ENCODE measurements around the gene MEF2A.
A peak's percentile ranks its signal among the peaks of the same experiment; 100 is the strongest.
"Not testable (repeated sequence)": the region's sequence is repeated elsewhere in the genome, so short reads cannot be mapped to it uniquely, and the experiment has no call there.

MEF2A gene

DNA sequence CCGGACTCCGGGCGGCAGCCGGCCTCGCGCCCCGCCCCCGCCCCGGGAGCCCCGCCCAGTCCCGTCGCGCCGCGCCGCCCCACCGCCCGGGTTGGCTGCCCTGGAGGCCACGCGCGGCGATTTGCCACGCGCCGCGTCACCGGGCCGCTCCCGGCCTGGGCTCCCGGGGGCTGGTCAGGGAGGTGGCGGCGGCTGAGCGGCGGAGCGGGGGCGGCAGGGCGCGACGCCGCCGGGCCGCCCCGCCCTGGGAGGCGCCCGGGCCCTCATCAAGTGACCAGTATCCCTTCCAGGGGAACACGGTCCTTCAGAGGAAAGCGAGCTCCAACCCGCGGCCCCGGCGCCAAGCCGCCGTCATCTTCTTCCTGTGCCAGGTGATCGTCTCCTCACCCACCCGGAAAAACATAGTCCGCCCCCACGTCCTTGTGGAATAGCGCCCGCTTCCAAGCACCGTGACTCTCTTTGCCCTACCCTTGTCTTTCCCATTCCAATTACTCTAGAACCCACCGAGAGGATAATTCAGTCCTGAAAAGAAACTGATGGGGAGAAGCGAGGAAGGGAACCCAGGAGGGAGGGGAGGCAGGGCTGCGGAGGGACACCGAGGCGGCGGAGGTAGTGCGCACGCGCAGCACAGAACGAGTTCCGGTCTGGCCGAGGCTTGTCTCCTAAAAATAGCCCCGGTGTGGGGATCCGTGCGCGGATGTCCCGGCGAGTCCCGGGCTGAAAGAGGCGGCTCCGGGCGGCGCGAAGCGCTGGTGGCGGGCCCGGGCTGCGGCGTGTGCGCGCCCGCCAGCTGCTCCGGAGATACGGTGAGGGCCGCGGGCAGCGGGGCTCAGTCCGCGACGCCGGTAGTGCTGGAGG lies at the start of gene MEF2A:
Gene MEF2A (plus strand): TSS at position 686 of the 858 bp plus-strand sequence. CDS start 67,136 bp downstream, outside the sequence.
- DNase-seq = peak; percentile 12

DNA sequence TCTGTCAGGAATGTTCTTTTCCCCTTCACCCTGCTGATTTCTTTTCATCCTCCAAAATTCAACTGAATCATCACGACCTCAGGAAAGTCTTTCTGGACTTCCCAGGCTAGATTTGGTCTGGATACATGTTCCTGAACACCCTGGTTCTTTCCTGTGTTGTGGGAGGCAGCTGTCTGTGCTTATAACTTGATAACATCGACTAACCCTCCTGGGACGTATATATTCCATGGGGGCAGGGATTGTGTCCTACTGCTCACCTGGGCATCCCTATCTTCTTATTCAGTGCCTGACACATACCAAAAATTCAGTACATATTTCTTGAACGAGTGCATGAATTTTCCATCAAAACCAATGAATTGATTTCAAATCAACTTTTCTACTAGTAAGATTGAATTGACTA lies 47.6 kb upstream of the MEF2A start:
- DNase-seq = no peak

- DNase-seq = not testable (repeated sequence)
Measured at GRCh38 chr15:99519366-99519765, 46.4 kb upstream of the MEF2A start.

DNA sequence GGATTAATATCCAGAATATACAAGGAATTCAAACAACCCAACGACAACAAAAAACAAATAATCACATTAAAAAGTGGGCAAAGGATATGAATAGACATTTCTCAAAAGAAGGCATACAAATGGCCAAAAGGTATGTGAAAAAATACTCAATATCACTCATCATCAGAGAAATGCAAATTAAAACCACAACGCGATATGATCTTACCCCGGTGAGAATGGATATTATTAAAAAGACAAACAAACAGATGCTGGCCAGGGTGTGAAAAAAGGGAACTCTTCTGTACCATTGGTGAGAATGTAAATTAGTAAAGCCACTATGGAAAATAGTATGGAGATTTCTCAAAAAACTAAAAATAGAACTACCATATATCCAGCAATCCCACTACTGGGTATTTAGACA lies 43.5 kb upstream of the MEF2A start:
- no peak for DNase-seq

- no peak for DNase-seq
Measured at GRCh38 chr15:99526176-99526575, 39.6 kb upstream of the MEF2A start.

- DNase-seq = no peak
Measured at GRCh38 chr15:99526671-99527070, 39.1 kb upstream of the MEF2A start.

DNA sequence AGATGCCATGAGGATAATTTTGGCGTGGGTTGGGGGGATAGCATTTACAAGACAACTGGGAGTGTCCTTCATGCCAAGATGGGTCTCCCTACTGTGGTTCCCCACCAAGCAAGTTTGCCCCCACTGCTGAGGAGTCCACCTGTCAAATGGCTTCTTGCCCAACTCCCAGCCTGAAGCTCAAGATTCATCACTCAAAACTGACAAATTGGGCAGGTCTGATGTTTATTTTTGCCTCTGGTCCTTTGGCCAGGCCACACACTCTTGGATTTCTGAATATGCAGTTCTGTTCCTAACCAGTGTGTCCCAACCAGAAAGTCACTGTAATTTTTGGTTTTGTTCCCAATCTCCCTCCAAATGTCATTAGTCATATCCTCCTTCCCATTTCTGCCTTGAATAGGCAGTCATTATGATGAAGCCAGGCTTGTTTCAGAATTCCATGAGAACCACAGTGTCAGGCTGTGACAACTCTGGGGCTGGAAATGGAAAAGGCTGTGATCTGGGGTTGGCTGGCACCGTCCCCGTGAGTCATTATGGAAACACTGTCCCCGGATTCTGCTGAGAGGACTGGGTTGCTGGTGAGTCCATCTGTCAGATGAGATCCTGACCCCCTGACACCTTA lies 29.3 kb upstream of the MEF2A start:
- DNase-seq = no peak

DNA sequence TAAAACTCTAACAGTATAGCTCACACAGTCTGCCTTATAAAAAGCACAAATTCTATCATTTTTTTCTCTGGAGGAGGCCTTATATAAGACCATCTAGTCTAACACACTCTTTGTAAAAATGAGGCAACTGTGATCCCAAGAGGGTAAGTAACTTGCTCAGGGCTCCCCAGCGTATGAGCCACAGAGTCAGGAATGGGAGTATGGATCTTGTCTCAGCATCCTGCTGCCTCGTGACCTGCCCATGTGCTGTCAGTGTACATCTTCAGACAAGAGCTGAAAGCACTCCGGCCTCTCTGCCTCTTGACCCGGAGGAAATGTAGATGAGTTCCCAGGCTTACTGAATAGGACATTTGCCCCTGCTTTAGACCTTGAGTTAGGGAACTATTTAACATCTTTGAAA lies 28.4 kb upstream of the MEF2A start:
- DNase-seq = no peak

- DNase-seq = no peak
Measured at GRCh38 chr15:99538261-99538660, 27.5 kb upstream of the MEF2A start.

GRCh38 chr15:99542828-99543227 lies 23.0 kb upstream of the MEF2A start:
- no peak for DNase-seq

DNA sequence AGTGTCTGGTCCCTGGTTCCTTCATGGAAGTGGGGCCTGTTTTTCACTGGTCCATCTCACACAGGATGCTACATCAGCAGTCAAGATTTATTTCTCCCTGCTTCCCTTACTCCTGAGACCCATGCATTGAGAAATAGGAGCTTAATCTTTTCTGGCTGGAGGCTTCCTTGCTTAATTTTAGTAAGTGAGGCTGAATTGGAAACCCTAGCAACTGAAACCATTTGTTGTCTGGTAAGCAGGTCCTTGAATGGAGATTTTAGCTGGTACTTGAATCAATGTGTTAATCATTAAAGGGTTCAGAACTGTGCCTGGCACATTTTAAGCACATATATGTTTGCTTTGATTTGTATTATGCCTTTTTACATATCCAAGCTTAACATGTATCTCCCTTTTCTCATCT lies 20.2 kb upstream of the MEF2A start:
- no peak for DNase-seq

DNA sequence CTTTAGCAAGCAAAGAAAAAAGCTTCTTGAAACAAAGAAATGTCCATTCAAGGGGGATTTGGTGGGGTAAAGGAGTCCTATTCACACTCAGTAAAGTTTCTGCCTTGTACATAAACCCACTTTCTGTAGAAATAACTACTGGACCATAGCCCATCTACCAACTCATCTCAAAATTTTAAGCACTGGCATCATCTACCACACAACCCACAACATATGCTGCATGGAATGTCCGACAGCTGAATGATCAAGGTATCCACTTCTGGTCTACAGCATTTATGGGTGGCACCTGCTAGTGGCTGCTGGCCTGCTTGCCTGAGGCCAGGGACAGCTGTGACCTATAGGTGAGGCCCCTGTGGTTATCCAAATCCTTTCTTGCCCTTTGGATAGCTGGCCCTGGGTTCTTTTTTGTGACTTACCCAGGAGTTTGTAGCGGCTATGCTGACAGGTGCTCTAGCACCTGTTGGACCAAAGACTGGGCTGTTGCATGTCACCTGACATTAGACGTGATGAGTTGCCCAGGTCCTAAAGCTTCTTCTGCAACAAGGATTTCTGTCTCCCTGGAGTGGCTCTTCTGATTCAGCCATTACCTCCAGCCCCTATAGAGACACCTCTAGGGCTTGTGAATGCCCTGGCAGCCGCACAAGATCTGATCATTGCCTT lies 19.2 kb upstream of the MEF2A start:
- DNase-seq = no peak

DNA sequence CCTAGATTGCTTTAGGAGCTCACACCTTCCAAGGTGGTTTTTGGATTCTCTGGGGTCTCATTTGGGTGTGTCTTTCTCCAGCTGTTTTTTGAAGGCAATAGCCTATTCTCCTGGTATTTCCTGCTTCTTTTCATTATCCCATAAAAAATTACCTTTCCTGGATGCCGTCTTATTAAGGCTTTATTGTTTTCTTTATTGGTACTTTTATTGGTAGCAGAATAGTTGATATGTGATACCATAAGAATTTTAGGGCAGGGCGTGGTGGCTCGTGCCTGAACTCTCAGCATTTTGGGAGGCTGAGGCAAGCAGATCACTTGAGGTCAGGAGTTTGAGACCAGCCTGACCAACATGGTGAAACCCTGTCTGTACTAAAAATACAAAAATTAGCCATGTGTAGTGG lies 18.3 kb upstream of the MEF2A start:
- DNase-seq = no peak

GRCh38 chr15:99550077-99550476 lies 15.7 kb upstream of the MEF2A start:
- DNase-seq = no peak

- DNase-seq = no peak
Measured at GRCh38 chr15:99552111-99552510, 13.7 kb upstream of the MEF2A start.

DNA sequence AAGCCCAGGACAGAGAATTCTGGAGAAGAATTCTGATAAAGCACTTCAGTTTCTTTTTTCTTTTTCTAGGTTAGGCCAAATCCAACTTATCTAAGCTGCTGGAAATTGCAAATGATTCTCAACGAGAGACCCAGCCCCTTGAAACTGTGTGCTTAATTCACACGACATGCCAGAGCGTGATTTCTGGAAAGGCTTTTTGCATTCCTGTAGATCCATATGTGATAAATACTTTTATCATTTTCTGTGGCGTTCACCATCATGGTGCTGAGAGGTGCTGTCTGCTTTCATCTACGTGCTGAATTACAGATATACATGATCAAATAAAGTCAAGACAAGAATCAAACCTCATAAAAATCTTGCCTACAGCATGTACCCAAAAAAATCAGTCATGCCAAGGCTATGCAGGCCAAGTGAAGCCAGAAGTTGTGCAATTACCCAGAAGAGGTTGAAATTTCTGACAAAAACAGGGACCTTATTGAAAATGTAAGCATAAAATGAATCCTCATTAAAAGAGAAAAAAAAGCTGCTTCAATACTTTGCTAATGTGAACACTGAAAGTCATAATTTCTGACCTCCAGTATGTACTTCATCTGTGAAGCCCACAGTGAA lies 10.8 kb upstream of the MEF2A start:
- no peak for DNase-seq

- no peak for DNase-seq
Measured at GRCh38 chr15:99556011-99556410, 9.8 kb upstream of the MEF2A start.

DNA sequence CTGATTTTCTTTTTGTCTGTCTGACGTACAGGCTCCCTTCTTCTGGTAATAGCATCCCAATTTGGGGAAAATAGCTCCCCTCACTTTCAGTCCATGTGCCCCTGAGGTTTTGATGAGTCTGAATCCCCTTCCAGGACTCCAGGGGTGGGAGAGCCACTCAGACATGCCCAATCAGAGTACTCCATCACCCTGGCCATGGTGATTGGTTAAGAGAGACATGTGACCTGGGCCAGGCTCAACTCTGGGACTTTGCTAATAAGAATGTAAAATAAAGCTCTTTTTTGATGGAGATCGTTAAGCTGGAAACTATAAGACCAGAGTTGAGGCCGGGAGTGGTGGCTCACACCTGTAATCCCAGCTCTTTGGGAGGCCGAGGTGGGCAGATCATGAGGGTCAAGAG lies 9.2 kb upstream of the MEF2A start:
- DNase-seq = no peak

DNA sequence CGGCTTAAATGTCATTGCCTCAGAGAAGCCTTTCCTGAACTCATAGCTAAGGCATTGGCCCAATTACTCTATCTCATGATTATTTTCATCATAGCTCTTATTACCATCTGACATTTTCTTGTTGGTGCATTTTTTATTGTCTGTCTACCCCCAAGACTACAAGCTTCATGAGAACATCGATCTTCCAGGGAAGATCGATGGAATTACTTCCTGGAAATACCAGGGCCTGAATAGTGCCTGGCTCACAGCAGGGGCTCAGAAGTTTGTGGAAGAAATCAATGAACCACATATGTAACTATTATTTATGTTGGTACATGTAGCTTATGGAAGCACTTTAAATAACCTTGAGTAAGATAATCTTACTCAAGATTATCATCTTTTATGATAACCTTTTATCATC lies 7.7 kb upstream of the MEF2A start:
- no peak for DNase-seq

DNA sequence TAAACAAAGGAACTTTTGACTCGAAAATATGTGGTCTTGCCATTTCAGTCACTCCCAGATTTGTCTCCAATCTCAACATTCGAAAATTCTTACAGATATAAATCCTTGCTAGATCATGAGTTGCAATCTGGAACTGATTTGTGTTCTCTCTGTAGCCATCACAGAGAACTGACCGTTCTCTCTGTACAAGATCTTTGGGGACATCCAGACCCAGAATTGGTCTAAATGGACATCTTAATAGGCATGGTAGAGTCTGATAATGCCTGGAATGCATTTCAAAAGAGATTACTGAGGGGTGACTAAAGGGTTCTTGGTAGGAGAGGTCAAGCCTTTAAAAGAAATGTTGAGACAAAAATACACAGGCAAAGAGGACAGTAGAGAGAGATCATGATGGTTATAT lies 7.2 kb upstream of the MEF2A start:
- no peak for DNase-seq

DNA sequence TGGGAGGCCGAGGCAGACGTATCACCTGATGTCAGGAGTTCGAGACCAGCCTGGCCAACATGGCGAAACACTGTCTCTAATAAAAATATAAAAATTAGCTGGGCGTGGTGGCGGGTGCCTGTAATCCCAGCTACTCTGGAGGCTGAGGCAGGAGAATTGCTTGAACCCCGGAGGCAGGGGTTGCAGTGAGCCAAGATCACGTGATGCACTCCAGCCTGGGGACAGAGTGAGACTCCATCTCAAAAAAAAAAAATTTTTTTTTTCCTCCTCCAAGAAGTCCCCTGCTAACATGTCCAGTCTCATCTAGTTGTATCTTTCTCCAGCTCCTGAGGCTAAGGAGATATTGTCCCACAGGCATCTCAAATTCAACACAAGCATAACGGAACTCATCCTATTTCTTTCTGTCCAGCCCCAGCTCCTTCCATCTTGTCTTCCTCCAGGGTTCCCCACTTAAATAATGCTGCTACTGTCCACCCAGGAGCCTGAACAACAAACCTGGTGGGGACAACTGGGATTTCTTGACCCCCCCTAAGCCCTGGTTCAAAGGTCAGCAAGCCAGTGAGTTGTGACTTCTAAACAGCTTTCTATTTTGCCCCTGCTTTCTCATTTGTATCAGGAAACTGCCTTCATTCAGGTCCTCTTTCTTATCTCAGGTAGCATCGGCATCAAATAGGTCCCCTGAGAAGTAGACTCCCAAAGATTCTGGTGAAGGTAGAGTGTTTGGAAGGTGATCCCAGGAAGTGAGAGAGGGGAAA lies 4.1 kb upstream of the MEF2A start:
- DNase-seq = no peak

DNA sequence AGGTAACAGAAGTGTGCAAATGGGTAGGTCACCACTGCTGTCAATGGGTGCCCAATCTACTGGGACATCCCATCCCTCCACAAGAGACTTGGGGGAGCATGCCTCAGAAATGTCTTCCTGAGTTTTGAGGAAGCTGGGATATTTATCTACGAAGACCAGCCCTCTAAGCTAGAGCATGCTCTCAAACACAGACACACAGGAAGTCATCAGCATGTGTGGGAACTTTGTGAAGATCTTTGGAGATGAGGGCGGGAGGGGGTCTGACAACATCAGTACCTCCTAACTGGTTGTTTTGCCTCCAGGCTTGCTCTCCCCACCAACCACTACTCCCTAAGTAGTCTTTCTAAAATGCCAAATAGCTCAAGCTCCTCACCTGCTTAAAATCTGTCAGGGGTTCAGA lies 3.5 kb upstream of the MEF2A start:
- DNase-seq = no peak

All from SIG-M5 (cell line).